ENCODE measurements around the gene CPXM2.
"Not testable (repeated sequence)": the region's sequence is repeated elsewhere in the genome, so short reads cannot be mapped to it uniquely, and the experiment has no call there.

CPXM2 gene

DNA sequence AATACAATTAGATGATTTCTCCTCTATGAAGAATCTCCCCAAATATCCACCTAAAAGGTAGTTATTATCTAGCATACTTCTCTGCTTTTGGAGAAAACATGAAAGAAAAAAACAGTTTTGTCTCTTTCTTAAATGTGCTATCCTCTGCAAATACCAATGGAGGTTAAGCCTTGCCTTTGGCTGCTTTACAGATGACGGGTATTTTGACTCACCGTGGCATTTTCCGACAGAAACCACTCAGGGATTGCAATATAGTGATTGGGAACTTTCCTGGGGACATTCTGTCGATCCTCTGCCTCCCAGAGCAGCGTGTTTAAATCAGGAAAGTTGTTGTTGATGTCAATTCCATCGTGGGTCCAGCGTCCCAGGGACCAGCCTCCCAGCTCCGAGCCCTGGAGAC lies 124.8 kb downstream of the CPXM2 start:
- DNase-seq: no peak

DNA sequence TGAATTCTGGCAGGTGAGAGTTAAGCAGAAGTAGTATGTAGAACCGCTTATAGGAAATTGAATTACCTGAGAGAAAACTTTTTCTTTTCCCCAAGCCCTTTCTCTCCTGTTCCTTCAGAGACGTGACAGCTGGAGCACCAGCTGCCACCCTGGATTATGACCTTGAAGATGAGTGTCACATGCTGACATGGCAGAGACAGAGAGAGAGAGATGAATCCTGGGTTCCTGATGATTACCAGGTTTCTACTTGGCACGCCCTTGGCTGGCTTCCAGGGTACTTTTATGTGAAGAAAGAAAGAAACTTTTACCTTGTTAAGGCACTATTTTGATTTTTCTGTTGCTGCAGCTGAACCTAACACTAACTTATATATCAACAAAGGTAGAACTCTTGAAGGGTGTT lies 125.6 kb downstream of the CPXM2 start:
- no peak for DNase-seq

GRCh38 chr10:123761666-123762230 lies 129.9 kb downstream of the CPXM2 start:
- no peak for DNase-seq

DNA sequence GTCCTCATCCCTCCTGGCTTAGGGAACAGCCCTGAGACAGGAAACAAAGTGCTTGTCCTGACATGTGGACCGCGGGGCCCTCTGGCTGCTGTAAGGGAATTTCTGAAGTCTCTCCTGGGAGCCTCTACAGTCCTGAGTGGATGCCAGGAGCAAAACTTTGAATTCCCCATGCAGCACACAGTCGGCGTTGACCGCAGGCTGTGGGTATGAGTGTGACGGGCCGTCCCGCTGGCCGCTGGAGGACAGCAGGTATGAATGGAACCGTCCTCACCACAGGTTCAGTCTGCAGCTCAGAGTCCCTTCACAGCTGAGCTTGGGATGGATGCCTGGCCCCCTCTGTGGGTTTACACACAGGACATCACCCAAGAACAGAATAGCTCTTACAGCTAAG lies 130.6 kb downstream of the CPXM2 start:
- DNase-seq: no peak

DNA sequence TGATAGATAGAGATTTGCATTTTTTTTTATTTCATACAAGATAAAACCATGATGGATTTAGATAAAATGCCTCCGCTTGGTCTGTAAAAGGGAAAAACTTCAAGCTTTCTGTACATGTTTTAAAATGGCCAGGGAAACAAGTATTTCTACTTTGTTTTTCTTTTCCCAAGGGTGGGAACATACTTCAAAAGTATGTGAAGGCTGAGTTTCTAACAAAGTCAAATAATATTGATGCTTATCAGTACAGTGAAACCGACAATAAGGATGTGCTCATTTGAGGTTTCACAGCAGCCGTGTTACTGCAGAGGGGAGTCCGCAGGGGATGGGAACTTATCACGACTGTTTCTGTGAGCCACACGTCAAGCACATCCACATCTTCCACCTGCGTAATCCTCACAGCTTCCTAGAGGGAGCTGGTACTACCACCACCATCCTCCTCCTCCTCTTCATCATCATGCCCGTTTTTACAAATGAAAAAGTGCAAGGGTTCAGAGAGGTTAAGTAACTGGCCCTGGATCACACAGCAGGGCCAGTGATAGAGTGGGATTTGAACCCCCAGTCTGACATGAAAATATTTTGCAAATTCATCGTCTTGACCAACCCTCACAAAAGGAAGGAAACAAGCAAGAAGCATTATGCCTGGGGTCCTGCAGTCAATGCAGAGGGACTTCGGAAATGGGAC lies 131.1 kb downstream of the CPXM2 start:
- DNase-seq: no peak

DNA sequence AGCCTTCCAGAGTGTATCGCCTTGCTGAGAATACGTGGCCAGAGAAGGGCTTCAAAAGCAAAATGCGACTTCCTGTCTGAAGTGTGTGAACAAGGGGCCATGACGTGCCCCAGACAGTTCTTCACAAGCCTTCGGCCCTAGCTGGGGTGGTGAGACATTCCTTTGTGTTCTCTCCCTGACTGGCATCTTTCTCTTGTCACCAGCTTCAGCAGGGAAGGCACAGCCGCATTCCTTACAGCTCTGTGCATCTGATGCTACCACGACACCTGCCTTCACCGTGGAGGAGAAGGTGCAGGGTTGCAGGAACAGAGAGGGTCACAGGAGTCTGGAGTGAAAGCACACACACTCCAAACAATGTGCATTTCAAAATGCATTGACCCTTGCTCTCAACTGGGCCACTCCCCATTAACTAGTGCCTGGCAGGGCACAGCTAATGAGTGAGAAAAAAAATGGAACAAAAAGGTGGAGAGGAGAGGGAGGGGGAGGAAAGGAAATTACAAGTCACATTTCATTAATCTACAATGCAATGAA lies 132.0 kb downstream of the CPXM2 start:
- DNase-seq: no peak

GRCh38 chr10:123759041-123759440 lies 132.6 kb downstream of the CPXM2 start:
- no peak for DNase-seq

- DNase-seq: no peak
These were observed 133.8 kb downstream of the CPXM2 start for GRCh38 chr10:123757853-123758252.

DNA sequence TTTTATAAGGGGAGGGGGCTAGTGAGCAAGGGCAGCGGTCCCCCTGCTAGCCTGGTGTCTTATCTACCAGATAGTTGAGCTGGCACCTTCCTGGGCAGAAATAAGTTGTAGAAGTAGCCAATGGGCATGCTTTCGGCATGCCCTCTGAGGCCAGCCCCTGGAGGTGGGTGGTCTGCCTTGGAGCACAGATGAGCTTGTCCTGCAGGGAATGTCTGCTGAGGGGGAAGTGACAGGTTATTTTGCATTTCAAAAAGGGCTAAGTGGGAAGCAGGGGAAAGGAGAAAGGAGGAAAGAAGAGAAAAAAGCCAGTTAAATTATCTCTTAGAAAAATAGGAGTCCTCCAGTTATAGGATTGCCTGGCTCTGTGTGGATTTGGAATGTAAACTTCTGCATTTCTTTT lies 136.5 kb downstream of the CPXM2 start:
- DNase-seq: no peak

DNA sequence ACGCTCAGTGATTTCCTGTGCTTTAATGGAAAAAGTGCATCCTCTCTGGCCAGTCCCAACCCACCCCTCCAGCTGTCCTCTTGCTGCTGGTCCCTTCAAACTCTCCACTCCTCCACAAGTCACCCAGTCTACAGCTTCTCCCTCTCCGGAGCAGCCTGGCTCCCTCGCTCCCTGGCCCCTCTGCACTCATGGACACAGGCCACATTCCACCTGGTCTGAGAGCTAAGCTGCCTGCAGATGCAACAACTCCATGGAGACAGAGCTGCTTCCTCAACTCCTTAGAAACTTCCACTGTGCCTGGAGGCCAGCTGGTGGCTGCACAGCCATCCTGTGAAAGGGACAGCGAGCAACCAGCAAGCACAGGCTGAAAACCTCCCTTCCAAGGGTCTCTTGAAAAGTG lies 137.5 kb downstream of the CPXM2 start:
- no peak for DNase-seq

GRCh38 chr10:123751342-123752134 lies 140.1 kb downstream of the CPXM2 start:
- no peak for DNase-seq

DNA sequence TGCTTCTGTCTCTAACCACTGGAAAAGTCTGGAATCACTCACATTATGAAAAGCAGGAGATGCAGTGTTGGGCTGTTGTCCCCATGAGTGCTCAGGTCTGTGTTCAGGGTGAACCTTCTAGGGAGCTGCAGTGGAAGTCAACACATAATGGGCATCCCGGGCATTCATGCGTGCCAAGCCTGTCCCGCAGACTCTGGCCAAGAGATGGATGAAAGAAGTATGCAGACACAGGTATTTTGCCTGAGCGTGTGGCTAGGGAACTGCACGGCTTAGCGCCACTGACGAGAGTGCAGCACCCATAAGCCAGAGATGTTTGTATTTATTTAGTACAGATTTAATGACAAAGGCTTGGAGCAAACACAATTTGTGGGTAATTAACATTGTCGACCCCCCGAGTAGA lies 140.7 kb downstream of the CPXM2 start:
- DNase-seq: no peak

- DNase-seq: no peak
These were observed 142.9 kb downstream of the CPXM2 start for GRCh38 chr10:123748711-123749110.

GRCh38 chr10:123747426-123747825 lies 144.2 kb downstream of the CPXM2 start:
- DNase-seq: no peak

- no peak for DNase-seq
These were observed 144.7 kb downstream of the CPXM2 start for GRCh38 chr10:123746942-123747341.

DNA sequence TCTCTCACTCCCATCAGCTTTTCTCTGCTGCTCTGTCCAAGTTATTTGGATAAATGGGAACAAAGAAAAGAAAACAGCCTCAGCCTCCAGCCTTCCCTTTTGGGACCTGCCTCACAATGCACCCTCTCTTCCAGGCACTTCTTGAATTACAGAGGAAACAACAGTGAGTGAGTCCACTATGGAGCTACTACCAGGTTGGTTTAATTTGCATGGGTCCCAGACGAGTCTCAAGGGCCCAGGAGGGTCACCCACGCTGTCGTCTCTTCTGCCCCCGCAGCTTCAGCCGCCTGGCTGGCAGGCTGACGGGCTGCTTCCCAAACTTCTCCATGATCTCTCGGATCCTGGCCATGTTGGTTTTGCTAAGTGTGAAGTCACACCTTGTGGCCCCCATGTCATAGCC lies 145.1 kb downstream of the CPXM2 start:
- no peak for DNase-seq

- DNase-seq: no peak
These were observed 145.5 kb downstream of the CPXM2 start for GRCh38 chr10:123746061-123746460.

GRCh38 chr10:123744224-123744536 lies 147.4 kb downstream of the CPXM2 start:
- no peak for DNase-seq

- DNase-seq: no peak
These were observed 148.0 kb downstream of the CPXM2 start for GRCh38 chr10:123743441-123744223.

GRCh38 chr10:123742751-123743440 lies 148.7 kb downstream of the CPXM2 start:
- no peak for DNase-seq

DNA sequence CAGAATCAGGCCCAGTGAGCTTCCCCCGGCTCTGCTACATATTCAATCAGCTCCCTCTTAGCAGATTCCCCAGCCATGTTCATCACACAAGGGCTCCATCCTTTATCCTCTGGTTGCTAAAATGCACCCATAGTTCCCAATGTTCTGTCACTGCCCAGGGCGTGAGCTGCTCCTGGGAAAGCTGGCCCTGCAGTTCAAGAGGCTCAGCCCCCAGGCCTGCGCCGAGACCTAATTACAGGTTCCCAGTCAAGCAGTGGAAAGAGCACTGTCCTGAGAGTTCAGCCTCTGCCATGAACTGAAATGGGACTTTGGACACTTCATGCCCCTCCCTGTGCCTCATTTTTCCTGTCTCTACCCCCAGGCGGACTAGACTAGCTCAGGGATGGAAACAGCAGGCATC lies 149.9 kb downstream of the CPXM2 start:
- no peak for DNase-seq

DNA sequence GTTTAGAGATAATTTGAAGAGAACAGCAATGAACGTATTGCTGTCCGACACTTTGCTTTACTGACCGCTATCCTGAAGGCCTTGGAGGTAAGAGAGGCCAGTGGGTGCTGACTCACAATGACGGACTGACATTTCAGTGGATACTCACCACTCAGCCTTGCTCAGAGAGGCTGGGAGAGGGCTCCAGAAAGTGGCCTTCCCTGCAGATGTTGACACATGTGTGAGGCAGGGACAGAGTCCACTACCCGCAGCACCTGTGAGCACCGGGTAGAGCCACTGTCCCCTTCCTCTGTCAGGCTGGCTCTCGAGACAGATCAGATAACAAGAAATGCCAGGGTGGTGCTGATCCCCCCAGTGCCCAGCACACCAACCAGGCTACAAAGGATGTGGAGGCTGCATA lies 150.5 kb downstream of the CPXM2 start:
- DNase-seq: no peak

DNA sequence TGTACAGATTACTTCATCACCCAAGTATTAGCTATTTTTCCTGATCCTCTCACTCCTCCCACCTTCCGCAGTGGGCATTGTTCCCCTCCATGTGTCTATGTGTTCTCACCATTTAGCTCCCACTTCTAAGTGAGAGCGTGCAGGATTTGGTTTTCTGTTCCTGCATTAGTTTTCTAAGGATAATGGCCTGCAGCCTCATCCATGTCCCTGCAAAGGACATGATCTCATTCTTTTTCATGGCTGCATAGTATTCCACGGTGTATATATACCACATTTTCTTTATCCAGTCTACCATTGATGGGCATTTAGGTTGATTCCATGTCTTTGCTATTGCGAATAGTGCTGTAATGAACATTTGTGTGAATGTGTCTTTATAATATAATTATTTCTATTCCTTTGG lies 154.7 kb downstream of the CPXM2 start:
- not testable (repeated sequence) for DNase-seq
